Panc1 (cell line): ENCODE measurements around the gene SLC29A2.

Source experiments
- CTCF ChIP-seq: fragments of 450-650 bp; IDR thresholded peaks from 2 replicates; pipeline ENCODE4 v1.5.1; 2017; ENCODE audit warnings: mild to moderate bottlenecking
- POLR2AphosphoS5 ChIP-seq: IDR thresholded peaks from 2 replicates; pipeline ENCODE4 v1.6.1; 2012; ENCODE audit warnings: mild to moderate bottlenecking, low read depth, low read length, moderate library complexity

DNA sequence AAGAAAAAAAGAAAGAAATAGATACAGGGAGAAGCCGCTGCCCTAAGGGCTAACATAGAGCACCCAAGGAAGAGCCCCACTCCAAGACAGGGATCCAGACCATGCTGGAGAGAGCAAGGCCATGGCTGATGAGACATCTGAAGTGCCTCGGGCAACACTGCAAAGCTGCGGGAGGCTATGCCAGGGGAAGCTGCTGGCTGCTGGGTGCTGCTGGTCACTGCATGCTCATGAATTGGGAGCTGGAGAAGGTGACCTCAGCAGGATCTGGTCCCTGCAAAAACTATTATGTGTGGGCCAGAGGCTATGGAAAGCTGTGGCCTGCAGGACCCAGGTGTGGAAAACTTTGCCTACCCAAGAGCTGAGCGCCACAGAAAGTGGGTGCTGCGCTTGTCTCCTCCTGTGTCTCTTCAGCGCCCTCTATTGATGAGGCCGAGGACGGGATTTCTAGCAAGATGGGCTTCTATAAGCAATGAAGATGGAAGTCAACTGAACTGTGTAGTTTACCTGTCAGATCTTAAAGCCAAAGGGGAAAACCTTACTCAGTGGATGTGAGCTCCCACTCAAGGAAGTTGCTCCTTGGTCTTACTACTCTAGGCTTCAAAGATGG lies 17.3 kb upstream of the SLC29A2 start:
- TF ChIP-seq POLR2AphosphoS5 (no peak), CTCF (peak; percentile 95)
